Activated T-helper 17 cell treated with anti-CD3 and anti-CD28 coated beads, Interleukin-2, amount 50 U/mL, for 72 hours (primary cell): ENCODE measurements around the gene RBM33. TPM values are rescaled to one million over a fixed set of nuclear protein-coding genes. Genes with fewer than 3 reads are reported as not detected.
"Not testable (repeated sequence)": the region's sequence is repeated elsewhere in the genome, so short reads cannot be mapped to it uniquely, and the experiment has no call there.

Experiments
- ATAC-seq: fragments of 150-1000 bp; cut with Tn5 transposase; replicated peaks from 2 replicates; pipeline ENCODE4 v1.10.0; 2021; ENCODE audit warnings: mild to moderate bottlenecking, moderate library complexity
- H3K27ac Mint-ChIP-seq: one replicate; pipeline ENCODE4 v1.8.0; 2022; ENCODE audit warnings: mixed read lengths
- H3K27me3 Mint-ChIP-seq: one replicate; pipeline ENCODE4 v1.8.0; 2022; ENCODE audit warnings: mixed read lengths
- H3K36me3 Mint-ChIP-seq: one replicate; pipeline ENCODE4 v1.8.0; 2022; ENCODE audit warnings: low read depth, mild to moderate bottlenecking, mixed read lengths
- H3K4me1 Mint-ChIP-seq: one replicate; pipeline ENCODE4 v1.8.0; 2022; ENCODE audit warnings: mixed read lengths
- H3K4me3 Mint-ChIP-seq: one replicate; pipeline ENCODE4 v1.8.0; 2022; ENCODE audit warnings: mild to moderate bottlenecking, mixed read lengths
- H3K9me3 Mint-ChIP-seq: one replicate; pipeline ENCODE4 v1.8.0; 2022; ENCODE audit warnings: mixed read lengths
- total RNA-seq, 2 donors: library from RNA; stranded (reverse); gene quantifications; one replicate each; pipeline ENCODE4 v1.2.3, GENCODE V29; 2022

RBM33 gene
- total RNA-seq, 2 donors from 2014 or later = 79.6 to 114 TPM

DNA sequence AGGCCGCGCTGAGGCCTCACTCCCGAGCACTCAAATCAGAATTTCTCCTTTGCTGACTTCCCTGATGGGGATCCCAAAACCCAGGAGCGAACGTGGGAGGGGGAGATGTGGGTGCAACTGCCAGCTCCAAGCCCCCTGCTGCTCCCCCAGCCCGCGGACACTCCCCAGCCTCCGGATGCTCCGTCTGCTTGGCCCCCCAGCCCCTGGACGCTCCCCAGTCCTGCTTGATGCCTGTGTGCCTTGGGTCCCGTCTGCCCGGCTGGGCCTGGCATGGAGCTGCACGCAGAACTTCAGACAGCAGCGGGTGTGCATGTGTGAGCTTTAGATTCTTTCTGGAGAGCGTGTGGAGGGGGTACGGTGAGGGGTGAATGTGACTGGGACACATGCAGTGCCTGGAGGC lies 172.5 kb downstream of the RBM33 start:
- Mint-ChIP-seq H3K36me3 (no peaks in the 10 kb centered on the region), H3K4me3 (no peak overlapping the region), H3K4me1 (peaks cover 9% of the 10 kb centered on the region), H3K27me3 (peaks cover 37% of the 10 kb centered on the region), H3K9me3 (no peaks in the 10 kb centered on the region), H3K27ac (no peak overlapping the region)
- no peak for ATAC-seq

GRCh38 chr7:155817515-155817914 lies 173.1 kb downstream of the RBM33 start:
- not testable (repeated sequence) for H3K4me3 Mint-ChIP-seq, H3K9me3 Mint-ChIP-seq, H3K4me1 Mint-ChIP-seq, H3K36me3 Mint-ChIP-seq, H3K27ac Mint-ChIP-seq, ATAC-seq
- peaks cover 38% of the 10 kb centered on the region for H3K27me3 Mint-ChIP-seq

DNA sequence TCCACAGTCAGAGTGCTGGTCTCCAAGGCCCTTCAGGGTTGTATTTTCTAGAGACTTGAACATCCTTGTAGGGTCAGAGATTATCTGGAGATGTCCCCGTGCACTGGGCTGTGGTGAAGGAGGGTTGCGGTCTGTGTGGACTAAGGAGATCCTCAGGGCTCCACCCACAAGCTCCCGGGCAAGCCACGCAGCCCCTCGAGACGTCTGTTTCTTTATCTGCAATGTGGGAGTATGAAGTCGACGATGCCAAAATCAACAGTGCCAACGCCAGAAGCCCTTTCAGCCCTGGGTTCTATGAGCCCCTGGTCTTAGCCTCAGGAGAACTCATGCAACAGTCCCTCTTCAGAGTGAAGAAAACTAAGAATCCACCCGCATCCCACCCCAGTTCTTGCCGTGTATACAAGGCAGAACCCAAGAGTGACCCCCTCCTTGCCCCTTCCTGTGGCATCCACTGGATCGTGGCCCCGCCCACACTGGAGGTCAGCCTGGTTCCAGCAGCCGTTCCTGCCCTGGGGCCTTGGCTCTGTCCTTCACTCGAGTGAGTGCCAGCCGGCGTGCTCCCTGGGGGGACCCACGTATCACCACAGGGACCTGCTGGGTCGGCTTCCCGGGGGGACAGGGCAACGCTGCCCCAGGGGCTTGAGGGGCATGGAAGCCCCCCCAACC lies 173.8 kb downstream of the RBM33 start:
- Mint-ChIP-seq H3K4me1 (peaks cover 6% of the 10 kb centered on the region), H3K36me3 (no peaks in the 10 kb centered on the region), H3K27ac (no peak overlapping the region), H3K27me3 (peaks cover 38% of the 10 kb centered on the region), H3K4me3 (no peak overlapping the region), H3K9me3 (no peaks in the 10 kb centered on the region)
- no peak for ATAC-seq

DNA sequence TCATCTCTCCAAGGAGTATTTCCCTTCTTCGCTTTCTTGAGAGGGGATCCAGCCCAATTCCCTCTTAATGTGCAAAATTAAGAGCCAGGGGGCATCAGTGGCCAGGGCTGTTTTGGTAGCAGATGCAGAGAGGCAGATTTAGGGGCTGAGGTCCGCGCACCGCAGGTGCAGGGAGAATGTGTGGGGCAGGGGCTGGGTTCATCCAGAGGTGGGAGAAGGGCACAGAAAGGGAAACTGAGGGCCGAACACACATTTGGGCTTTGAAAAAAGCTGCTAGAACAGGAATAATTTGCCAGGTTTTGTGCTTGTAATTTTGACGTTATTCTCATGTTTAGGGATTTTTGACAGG lies 174.3 kb downstream of the RBM33 start:
- Mint-ChIP-seq H3K4me1 (peaks cover 6% of the 10 kb centered on the region), H3K4me3 (no peak overlapping the region), H3K36me3 (no peaks in the 10 kb centered on the region), H3K27ac (no peak overlapping the region), H3K9me3 (no peaks in the 10 kb centered on the region), H3K27me3 (peaks cover 36% of the 10 kb centered on the region)
- no peak for ATAC-seq

GRCh38 chr7:155819186-155819585 lies 174.7 kb downstream of the RBM33 start:
- H3K27ac Mint-ChIP-seq = no peak overlapping the region
- H3K4me1 Mint-ChIP-seq = peaks cover 6% of the 10 kb centered on the region
- H3K36me3 Mint-ChIP-seq = no peaks in the 10 kb centered on the region
- no peak overlapping the region for H3K4me3 Mint-ChIP-seq
- H3K9me3 Mint-ChIP-seq = no peaks in the 10 kb centered on the region
- ATAC-seq = no peak
- peaks cover 34% of the 10 kb centered on the region for H3K27me3 Mint-ChIP-seq

DNA sequence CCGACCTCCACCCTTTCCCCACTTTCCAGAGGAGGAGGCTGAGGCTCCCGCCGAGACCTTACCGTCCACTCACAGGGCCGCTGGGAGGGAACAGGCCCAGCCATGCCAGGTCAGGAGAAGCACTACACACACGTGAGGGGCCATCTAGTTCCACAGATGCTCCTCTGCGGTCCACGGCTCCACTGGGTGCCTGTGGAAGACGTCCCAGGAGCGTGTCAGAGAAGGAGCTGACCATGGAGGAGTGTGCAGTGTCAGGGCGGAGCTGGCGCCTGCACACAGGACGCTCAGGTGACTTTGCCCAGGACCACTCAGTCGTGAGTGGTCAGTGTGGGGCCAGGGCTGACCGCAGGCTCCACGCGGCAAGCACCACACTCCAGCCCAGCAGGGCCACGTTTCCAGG lies 175.8 kb downstream of the RBM33 start:
- no peaks in the 10 kb centered on the region for H3K36me3 Mint-ChIP-seq
- ATAC-seq = no peak
- H3K4me1 Mint-ChIP-seq = peaks cover 5% of the 10 kb centered on the region
- H3K27me3 Mint-ChIP-seq = peaks cover 41% of the 10 kb centered on the region
- H3K27ac Mint-ChIP-seq = no peak overlapping the region
- no peak overlapping the region for H3K4me3 Mint-ChIP-seq
- H3K9me3 Mint-ChIP-seq = no peaks in the 10 kb centered on the region

DNA sequence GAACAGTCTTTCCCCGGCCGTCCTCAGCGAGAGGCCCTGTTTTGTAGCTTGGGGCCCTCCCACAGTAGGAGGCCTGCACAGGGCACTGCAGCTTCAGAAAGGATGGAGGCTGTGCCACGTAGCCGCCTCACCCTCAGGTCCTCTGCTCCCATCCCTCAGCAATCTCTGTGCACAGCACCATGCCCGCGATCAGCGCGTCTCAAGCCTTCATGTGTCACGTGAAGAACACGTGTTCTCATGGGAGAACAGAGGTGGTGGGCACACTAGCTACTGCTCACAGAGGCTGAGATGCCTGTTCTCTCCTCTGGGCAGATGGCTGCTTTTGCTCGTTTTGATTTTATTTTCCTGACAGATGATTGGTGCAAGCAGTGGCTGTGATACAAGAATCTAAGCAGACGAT lies 176.3 kb downstream of the RBM33 start:
- Mint-ChIP-seq H3K4me1 (no peaks in the 10 kb centered on the region), H3K9me3 (no peaks in the 10 kb centered on the region), H3K4me3 (no peak overlapping the region), H3K27ac (no peak overlapping the region), H3K27me3 (peaks cover 39% of the 10 kb centered on the region), H3K36me3 (no peaks in the 10 kb centered on the region)
- ATAC-seq = no peak

- H3K9me3 Mint-ChIP-seq = no peaks in the 10 kb centered on the region
- peaks cover 39% of the 10 kb centered on the region for H3K27me3 Mint-ChIP-seq
- H3K4me1 Mint-ChIP-seq = no peaks in the 10 kb centered on the region
- ATAC-seq = no peak
- no peak overlapping the region for H3K4me3 Mint-ChIP-seq
- H3K36me3 Mint-ChIP-seq = no peaks in the 10 kb centered on the region
- H3K27ac Mint-ChIP-seq = no peak overlapping the region
These were observed 177.4 kb downstream of the RBM33 start for GRCh38 chr7:155821851-155822250.

DNA sequence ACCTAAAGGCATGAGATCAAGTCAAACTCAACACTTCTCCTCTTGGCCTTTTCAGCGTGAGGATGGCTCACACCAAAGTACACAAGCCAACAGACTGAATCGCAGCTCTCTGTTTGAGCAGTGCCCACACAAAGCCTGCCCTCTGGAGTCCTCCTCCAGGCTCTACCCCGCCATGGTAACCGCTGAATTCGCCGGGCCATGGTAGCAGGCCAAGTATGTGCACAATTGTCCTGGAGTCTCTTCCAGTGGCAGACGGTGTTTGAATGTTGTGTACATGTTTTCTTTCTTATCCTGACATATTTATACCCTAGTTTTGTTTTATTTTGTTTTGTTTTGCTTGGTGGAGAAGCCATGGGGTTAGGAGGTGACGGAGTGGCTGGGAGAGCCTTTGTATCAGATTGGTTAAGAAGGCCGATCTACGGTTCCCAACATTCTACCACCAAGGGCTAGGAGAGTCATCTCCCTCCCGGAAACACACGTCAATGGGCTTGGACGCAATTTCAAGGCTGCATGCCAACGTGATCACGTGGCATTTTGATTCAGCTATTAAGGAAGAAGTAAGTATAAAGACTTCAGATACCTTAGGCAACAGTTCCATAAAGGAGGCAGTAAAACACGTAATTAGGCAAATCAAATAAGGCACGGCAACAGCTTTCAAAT lies 179.9 kb downstream of the RBM33 start:
- ATAC-seq = no peak
- no peaks in the 10 kb centered on the region for H3K4me1 Mint-ChIP-seq
- H3K36me3 Mint-ChIP-seq = no peaks in the 10 kb centered on the region
- no peak overlapping the region for H3K27ac Mint-ChIP-seq
- no peaks in the 10 kb centered on the region for H3K9me3 Mint-ChIP-seq
- peaks cover 39% of the 10 kb centered on the region for H3K27me3 Mint-ChIP-seq
- no peak overlapping the region for H3K4me3 Mint-ChIP-seq

- Mint-ChIP-seq H3K27ac (no peak overlapping the region), H3K36me3 (no peaks in the 10 kb centered on the region), H3K4me1 (no peaks in the 10 kb centered on the region), H3K27me3 (peaks cover 35% of the 10 kb centered on the region), H3K4me3 (no peak overlapping the region), H3K9me3 (no peaks in the 10 kb centered on the region)
- ATAC-seq = no peak
These were observed 180.9 kb downstream of the RBM33 start for GRCh38 chr7:155825336-155825735.

DNA sequence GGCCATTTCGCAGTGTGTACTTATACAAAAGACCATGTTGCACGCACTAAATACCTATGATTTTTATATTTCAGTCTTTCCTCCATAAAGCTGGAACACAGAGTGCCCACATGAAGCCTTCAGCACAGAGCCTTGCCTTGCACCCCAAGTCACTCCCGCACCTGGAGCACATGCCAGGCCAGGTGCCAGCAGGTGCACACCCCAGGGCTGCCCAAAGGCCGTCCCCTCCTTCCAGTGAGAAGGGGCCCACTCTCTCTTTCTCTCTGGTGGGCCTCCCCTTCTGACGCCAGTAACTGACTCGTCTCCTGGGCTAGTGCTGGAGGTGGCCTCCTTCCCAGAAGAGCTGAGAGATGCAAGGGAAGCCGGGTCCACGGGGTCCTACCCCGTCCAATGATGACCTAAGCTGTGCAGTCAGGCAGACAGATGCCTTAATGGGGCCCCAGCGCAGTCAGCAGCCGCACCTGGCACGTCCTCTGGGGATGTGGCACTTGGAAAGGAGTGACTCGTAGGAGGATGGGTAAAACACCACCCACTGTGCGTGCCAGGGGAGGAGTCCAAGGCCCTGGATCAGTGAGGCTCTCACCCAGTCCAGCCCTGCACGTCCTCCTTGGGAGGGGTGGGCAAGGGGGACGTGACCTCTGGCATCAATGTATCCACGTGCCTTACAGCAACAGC lies 185.5 kb downstream of the RBM33 start:
- Mint-ChIP-seq H3K4me1 (no peaks in the 10 kb centered on the region), H3K36me3 (no peaks in the 10 kb centered on the region), H3K4me3 (no peak overlapping the region), H3K9me3 (no peaks in the 10 kb centered on the region), H3K27ac (no peak overlapping the region), H3K27me3 (peaks cover 14% of the 10 kb centered on the region)
- ATAC-seq = no peak

Other genes starting within 250 kb of the RBM33 start
- gene EN2, start 186.5 kb upstream of the RBM33 start, total RNA-seq = not detected
- gene CNPY1, start 98.1 kb upstream of the RBM33 start, total RNA-seq = not detected
- not detected for gene SHH, start 167.8 kb downstream of the RBM33 start, total RNA-seq